Astrocyte of the hippocampus (primary cell): Measurements from ENCODE around the gene PLEKHM3.
"Not testable (repeated sequence)": the region's sequence is repeated elsewhere in the genome, so short reads cannot be mapped to it uniquely, and the experiment has no call there.

Experiments used
- DNase-seq: peaks from one replicate; pipeline ENCODE4 v3.0.0; 2011; ENCODE audit warnings: low read depth, low spot score

Gene PLEKHM3

GRCh38 chr2:207825978-207826377, 199.3 kb downstream of the PLEKHM3 start:
- DNase-seq: no peak

- no peak for DNase-seq
These were observed 200.0 kb downstream of the PLEKHM3 start for GRCh38 chr2:207825045-207825954.

GRCh38 chr2:207823865-207824264, 201.5 kb downstream of the PLEKHM3 start:
- DNase-seq: no peak

GRCh38 chr2:207819839-207820784, 205.2 kb downstream of the PLEKHM3 start:
- no peak for DNase-seq

GRCh38 chr2:207819021-207819797, 206.1 kb downstream of the PLEKHM3 start:
- no peak for DNase-seq

GRCh38 chr2:207816546-207816945, 208.8 kb downstream of the PLEKHM3 start:
- no peak for DNase-seq

GRCh38 chr2:207815254-207815653, 210.1 kb downstream of the PLEKHM3 start:
- DNase-seq: no peak

GRCh38 chr2:207813942-207814341, 211.4 kb downstream of the PLEKHM3 start:
- DNase-seq: no peak

GRCh38 chr2:207813221-207813916, 212.0 kb downstream of the PLEKHM3 start:
- peak; percentile 43 for DNase-seq

GRCh38 chr2:207812726-207813080, 212.6 kb downstream of the PLEKHM3 start:
- DNase-seq: peak; percentile 13

- peak; percentile 13 for DNase-seq
These were observed 213.1 kb downstream of the PLEKHM3 start for GRCh38 chr2:207812058-207812725.

GRCh38 chr2:207811658-207812057, 213.7 kb downstream of the PLEKHM3 start:
- not testable (repeated sequence) for DNase-seq

GRCh38 chr2:207810200-207810788, 215.0 kb downstream of the PLEKHM3 start:
- DNase-seq: no peak

GRCh38 chr2:207808119-207808518, 217.2 kb downstream of the PLEKHM3 start:
- no peak for DNase-seq

GRCh38 chr2:207807516-207807915, 217.8 kb downstream of the PLEKHM3 start:
- DNase-seq: peak; percentile 21

GRCh38 chr2:207805566-207806226, 219.6 kb downstream of the PLEKHM3 start:
- no peak for DNase-seq

- DNase-seq: no peak
These were observed 222.7 kb downstream of the PLEKHM3 start for GRCh38 chr2:207802650-207803049.

- DNase-seq: no peak
These were observed 224.1 kb downstream of the PLEKHM3 start for GRCh38 chr2:207801259-207801658.

- DNase-seq: peak; percentile 70
These were observed 228.6 kb downstream of the PLEKHM3 start for GRCh38 chr2:207796585-207797350.
